Epithelial cell of proximal tubule (primary cell): ENCODE measurements around the gene PRRX1. TPM values are rescaled to one million over a fixed set of nuclear protein-coding genes. Genes with fewer than 3 reads are reported as not detected.

Experiments
- DNase-seq: peaks from one replicate; pipeline ENCODE4 v3.0.0-alpha.2; 2011; ENCODE audit warnings: low read depth
- H3K4me3 ChIP-seq: 2 replicates; pipeline ENCODE4 v1.5.1; 2011; ENCODE audit warnings: low read depth, mild to moderate bottlenecking, low read length
- CTCF ChIP-seq: conservative IDR thresholded peaks from 2 replicates; pipeline ENCODE4 v1.5.1; 2012; ENCODE audit warnings: low read depth, mild to moderate bottlenecking, low read length
- total RNA-seq: library from RNA; depleted of rRNA; stranded (reverse); fragments of >200 nt; gene quantifications from 2 replicates; pipeline ENCODE4 v1.2.3, GENCODE V29; 2015

Gene PRRX1
- total RNA-seq, 1 donor from 2014 or later = under 0.01 TPM

GRCh38 chr1:170776252-170776651 lies 112.3 kb downstream of the PRRX1 start:
- no peak for TF ChIP-seq CTCF
- no peak for DNase-seq
- H3K4me3 ChIP-seq = no peak overlapping the region

- DNase-seq = no peak
- no peak overlapping the region for H3K4me3 ChIP-seq
- TF ChIP-seq CTCF = no peak
Measured at GRCh38 chr1:170776777-170777176, 112.8 kb downstream of the PRRX1 start.

Other genes with a start within 250 kb of the PRRX1 start
- gene GORAB, start 132.0 kb upstream of the PRRX1 start, total RNA-seq = 7.5 and 7.7 TPM in 2 replicates